ENCODE results near the gene TBC1D9B.

TBC1D9B gene

DNA sequence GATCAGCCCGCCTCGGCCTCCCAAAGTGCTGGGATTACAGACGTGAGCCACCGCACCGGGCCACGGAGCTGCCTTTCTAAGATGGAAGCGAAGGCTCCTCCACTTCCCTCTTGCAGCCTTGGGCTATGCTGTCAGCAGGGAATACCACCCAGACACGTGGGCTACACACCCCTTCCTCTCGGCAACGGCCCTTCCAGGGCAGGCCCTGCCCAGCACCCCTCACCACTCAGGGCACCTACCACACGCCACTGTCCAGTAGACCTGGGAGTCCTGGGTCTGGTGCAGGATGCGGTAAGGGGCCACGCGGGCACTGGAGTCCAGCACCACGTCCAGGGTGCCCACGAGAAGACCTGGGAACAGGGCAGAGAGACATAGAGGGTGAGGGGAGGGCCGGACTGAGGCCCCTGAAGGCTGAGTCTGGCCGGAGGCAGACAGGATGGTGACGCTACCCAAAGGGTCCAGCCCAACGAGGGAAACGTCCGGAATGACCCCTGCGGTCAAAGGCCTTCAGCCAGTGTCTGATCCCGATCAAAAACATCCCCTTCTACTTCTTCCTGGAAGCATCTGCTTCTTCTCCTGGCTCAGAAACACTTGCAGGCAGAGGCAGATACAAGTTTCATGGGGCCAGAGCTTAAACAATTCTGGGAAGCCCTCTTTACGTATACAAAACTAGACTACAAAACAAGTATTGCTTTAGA lies 3.1 kb downstream of the TBC1D9B start:
- Mint-ChIP-seq H3K27me3 (no peaks in the 10 kb centered on the region), H3K4me1 (peaks cover 17% of the 10 kb centered on the region), H3K9me3 (no peaks in the 10 kb centered on the region), H3K27ac (ENCODE audit: low read depth) (no peak overlapping the region), H3K4me3 (no peak overlapping the region), H3K36me3 (ENCODE audit: insufficient read depth) (peaks cover 18% of the 10 kb centered on the region)
- DNase-seq (ENCODE audit: low spot score in 2 of 2) (no peak), ATAC-seq (replicated peaks; ENCODE audit: extremely low read depth, poor library complexity, severe bottlenecking) (no peak)

DNA sequence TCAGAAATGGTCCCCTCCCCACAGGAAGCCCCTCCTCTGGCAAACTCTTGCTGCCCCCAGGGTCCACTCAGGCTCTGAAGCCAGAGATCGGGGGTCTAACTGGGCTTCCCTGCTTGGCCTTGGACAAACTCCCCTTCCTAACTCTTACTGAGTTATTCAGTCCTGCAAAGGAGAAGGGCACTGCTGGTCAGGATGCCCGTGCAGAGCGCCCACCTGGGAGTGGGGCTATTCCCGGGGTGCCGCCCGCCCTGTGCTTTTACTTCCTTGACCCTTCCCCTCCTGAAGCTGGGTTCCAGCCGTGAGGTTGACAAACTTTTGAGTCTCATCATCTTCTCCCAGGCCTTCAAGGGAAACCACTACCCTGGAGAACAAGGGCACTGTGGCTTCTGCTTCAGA lies 4.9 kb downstream of the TBC1D9B start:
- no peak for DNase-seq (ENCODE audit: low spot score in 2 of 2)
- peaks cover 24% of the 10 kb centered on the region for H3K36me3 Mint-ChIP-seq (ENCODE audit: insufficient read depth)
- no peak overlapping the region for H3K4me3 Mint-ChIP-seq
- no peak for ATAC-seq (replicated peaks; ENCODE audit: extremely low read depth, poor library complexity, severe bottlenecking)
- peaks cover 17% of the 10 kb centered on the region for H3K4me1 Mint-ChIP-seq
- no peaks in the 10 kb centered on the region for H3K27me3 Mint-ChIP-seq
- H3K9me3 Mint-ChIP-seq: no peaks in the 10 kb centered on the region
- H3K27ac Mint-ChIP-seq (ENCODE audit: low read depth): no peak overlapping the region

DNA sequence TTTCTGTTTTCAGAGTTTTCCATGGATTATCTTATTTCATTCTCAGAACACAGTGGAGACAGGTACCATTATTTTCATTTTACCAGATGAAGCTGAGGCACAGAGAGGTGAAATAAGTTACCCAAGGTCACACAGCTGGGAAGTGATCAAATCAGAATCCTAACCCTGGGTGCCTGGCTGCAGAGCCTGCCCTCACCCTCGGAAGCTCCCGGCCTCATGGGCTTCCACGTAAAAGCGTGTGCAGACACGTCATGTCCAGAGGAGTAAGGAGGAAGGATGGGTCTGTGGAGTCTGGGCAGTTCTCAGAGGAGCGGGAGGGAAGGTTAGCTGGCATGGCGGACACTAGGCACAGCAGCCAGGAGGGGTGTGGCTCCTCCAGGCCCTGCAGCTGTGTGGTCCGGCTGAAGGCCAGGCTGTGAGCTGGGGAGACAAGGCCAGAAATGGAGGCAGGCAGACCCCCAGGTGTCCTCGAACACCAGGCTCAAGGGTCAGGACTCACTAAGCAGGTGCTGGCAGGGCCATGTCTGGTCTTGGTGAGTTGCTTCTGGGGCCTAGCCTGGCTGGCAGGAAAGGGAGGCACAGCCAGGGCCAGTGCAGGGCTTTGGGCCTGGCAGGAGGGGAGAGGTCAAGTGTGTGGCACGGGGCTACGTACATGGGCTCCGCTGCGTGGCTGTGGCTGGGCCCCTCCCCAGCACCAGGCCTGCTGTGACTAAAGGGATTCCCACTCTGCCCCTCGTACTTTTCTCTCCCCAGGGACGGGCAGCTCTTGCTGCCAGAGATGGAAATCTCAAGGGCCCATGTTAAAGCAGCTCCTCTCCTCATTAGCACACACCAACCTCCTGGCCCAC lies 5.6 kb downstream of the TBC1D9B start:
- Mint-ChIP-seq H3K4me1 (peaks cover 17% of the 10 kb centered on the region), H3K27ac (ENCODE audit: low read depth) (peak overlapping the region; percentile 41), H3K9me3 (no peaks in the 10 kb centered on the region)

DNA sequence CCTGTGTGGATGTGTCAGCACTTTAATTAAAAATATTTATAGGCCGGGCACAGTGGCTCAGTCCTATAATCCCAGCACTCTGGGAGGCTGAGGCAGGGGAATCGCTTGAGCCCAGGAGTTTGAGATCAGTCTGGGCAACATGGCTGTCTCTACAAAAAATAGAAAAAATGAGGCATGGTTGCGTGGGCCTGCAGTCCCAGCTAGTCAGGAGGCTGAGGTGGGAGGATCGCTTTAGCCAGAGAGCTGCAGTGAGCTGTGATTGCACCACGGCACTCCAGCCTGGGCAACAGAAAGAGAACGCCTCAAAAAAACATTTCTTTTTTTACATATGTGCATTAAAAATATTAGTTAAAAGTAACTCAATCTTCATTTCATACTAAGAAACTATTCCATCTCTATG lies 6.2 kb downstream of the TBC1D9B start:
- DNase-seq (ENCODE audit: low spot score in 2 of 2) (no peak), ATAC-seq (replicated peaks; ENCODE audit: extremely low read depth, poor library complexity, severe bottlenecking) (no peak)
- Mint-ChIP-seq H3K9me3 (no peaks in the 10 kb centered on the region), H3K27ac (ENCODE audit: low read depth) (peak overlapping the region; percentile 41), H3K4me1 (peaks cover 17% of the 10 kb centered on the region), H3K36me3 (ENCODE audit: insufficient read depth) (peaks cover 27% of the 10 kb centered on the region), H3K4me3 (no peak overlapping the region), H3K27me3 (no peaks in the 10 kb centered on the region)

More for the DNA sequence above, 5.6 kb downstream of the TBC1D9B start:
- Mint-ChIP-seq H3K27me3 (no peaks in the 10 kb centered on the region), H3K4me3 (no peak overlapping the region), H3K36me3 (ENCODE audit: insufficient read depth) (peaks cover 29% of the 10 kb centered on the region)
- ATAC-seq (replicated peaks; ENCODE audit: extremely low read depth, poor library complexity, severe bottlenecking): no peak
- no peak for DNase-seq (ENCODE audit: low spot score in 2 of 2)

DNA sequence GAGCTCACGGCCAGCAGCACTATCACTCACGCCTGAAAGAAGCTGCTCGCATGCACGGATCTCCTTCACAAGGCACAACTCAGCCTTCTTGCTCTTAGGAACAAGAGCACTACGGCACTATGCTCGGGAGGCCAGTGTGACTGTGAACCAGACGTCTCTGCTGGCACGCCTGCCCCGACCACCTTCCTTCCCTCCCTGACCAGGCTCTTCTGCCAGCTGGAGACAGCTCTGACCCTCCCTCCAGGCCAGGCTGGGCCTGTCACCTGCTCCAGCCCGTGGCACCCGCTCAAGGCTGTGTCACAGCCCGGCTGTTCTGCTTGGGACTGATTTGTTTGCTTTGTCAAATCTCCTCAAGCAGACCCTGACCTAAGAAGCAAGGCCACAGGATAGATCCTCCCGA lies 7.0 kb downstream of the TBC1D9B start:
- H3K4me1 Mint-ChIP-seq: peaks cover 11% of the 10 kb centered on the region
- ATAC-seq (replicated peaks; ENCODE audit: extremely low read depth, poor library complexity, severe bottlenecking) (no peak), DNase-seq (ENCODE audit: low spot score in 2 of 2) (no peak)
- peaks cover 28% of the 10 kb centered on the region for H3K36me3 Mint-ChIP-seq (ENCODE audit: insufficient read depth)
- no peak overlapping the region for H3K27ac Mint-ChIP-seq (ENCODE audit: low read depth)
- H3K27me3 Mint-ChIP-seq: no peaks in the 10 kb centered on the region
- H3K9me3 Mint-ChIP-seq: no peaks in the 10 kb centered on the region
- H3K4me3 Mint-ChIP-seq: no peak overlapping the region

DNA sequence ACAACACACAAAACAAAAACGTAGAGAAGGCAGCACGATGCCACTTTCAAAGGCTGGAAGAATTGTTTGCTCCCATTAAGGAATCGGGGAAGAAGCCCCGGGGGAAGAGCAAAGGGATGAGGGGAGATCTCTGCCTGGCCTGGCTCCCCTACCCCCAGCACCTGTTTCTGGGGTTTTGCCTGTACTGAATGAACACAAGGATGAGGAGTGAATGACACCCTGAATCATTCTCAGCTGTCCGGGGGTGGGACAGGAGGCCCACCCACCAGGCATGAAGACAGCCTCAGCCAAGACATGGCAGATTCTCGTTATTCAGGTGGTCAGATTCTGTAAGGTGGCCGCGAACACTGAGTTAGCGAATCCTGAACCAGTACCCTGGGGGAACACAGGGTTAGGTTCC lies 7.5 kb downstream of the TBC1D9B start:
- ATAC-seq (replicated peaks; ENCODE audit: extremely low read depth, poor library complexity, severe bottlenecking) (no peak), DNase-seq (ENCODE audit: low spot score in 2 of 2) (no peak)
- Mint-ChIP-seq H3K27me3 (no peaks in the 10 kb centered on the region), H3K4me1 (peaks cover 11% of the 10 kb centered on the region), H3K36me3 (ENCODE audit: insufficient read depth) (peaks cover 28% of the 10 kb centered on the region), H3K9me3 (no peaks in the 10 kb centered on the region), H3K4me3 (no peak overlapping the region), H3K27ac (ENCODE audit: low read depth) (peak overlapping the region; percentile 55)

DNA sequence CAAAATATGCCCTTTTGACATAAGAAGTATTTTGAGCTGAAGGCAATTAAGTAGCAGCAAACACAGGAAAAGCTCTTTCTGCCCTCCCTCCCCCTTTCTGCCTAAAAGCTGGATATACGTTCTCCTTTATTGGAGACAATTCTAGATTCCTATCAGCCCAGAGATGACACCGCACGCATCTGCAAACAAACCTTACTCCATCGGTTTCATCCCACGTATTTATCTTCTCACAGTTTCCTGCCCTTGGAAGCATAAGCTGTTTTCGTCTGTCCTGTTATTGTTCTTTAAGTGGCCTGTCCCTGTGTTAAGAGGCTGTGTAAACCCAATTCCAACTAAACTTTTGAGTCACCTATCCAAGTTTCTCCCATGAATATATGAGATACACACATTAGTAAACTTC lies 11.8 kb downstream of the TBC1D9B start:
- no peak for DNase-seq (ENCODE audit: low spot score in 2 of 2)
- peaks cover 19% of the 10 kb centered on the region for H3K36me3 Mint-ChIP-seq (ENCODE audit: insufficient read depth)
- no peaks in the 10 kb centered on the region for H3K9me3 Mint-ChIP-seq
- no peaks in the 10 kb centered on the region for H3K27me3 Mint-ChIP-seq
- H3K4me3 Mint-ChIP-seq: no peak overlapping the region
- H3K4me1 Mint-ChIP-seq: no peaks in the 10 kb centered on the region
- no peak overlapping the region for H3K27ac Mint-ChIP-seq (ENCODE audit: low read depth)
- ATAC-seq (replicated peaks; ENCODE audit: extremely low read depth, poor library complexity, severe bottlenecking): no peak

DNA sequence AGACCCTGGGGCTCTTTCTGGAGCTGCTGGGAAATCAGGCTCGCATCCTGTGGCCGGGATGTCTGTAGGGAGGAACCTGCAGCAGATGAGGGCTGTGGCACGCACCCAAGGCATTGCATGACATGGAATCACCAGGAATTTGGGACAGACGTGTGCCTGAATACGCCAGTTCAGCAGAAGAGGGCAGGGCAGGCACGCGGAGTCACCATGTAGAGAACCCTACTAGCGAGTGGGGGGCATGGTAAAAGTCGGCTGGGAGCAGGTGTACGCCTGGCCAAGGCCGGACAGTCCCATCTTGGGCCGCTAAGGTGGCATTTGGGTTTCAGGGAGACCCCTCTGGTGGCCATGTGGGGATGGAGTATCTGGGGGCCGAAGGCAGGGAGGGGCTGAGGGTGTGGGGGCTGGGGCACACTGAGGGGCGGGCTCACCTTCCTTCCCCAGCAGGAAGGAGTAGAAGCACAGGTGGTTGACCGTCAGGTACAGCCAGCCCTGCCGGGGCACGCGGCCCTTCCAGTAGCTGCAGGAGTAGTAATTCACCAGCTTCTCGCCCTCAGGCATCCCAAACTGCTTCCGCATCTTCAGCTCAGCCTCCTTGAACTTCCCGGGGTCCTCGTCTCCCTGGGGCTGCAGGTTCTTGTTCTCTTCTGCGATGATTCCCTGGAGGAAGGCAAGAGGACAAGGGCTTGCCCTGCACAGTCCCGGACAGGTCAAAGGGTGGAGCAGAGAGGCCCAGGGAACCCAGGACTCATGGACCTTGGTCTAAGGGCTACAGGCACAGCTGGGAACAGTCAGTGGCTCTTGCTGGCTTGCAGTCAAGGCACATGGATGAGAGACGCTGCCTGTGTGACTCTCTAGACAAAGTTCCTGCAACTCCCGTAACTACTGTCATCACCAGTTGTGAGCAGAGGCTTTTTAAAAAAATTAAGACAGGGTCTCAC lies 13.5 kb downstream of the TBC1D9B start:
- Mint-ChIP-seq H3K4me3 (no peak overlapping the region), H3K36me3 (ENCODE audit: insufficient read depth) (peaks cover 24% of the 10 kb centered on the region), H3K9me3 (no peaks in the 10 kb centered on the region), H3K27ac (ENCODE audit: low read depth) (no peak overlapping the region), H3K4me1 (no peaks in the 10 kb centered on the region), H3K27me3 (no peaks in the 10 kb centered on the region)
- DNase-seq (ENCODE audit: low spot score in 2 of 2): no peak
- ATAC-seq (replicated peaks; ENCODE audit: extremely low read depth, poor library complexity, severe bottlenecking): no peak

DNA sequence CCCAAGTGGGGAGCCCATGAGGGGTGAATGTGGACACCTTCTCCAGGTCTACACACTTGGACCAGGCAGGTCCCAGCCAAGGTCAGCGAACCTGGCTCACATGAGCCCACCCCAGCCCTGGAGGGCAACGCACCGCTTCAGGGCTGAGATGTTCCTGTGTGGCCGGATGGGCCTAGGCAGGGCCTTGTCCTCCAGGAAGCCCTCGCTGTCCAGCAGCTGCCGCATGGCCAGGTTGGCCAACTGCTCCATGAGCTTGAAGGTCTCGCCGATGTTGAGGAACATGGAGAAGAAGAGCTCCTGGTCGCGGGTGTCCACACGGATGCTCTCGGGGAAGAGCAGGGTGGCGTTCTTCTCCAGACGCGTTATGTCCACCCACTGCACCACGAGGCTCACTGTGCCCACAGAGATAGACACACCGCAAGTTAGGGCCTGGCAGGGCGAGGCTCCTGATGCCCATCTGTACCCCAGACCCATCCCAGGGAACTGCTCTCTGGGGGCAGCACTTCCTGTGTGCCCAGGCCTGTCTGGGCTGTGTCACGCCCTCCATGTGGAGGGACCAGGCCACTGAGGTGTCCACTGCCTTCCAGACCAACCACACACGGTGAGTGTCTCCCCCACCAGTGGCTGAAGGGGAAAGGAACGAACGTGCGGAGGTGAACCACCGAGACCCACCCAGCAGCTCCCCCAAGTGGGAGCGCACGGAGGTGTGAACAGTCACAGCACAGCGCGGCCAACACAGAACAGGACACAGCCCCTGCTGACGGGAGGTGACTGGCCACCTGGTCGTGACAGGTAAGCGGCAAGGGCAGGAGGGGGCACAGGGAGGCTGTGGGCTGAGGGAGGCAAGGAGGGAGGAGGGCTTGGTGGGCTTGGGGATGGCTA lies 14.4 kb downstream of the TBC1D9B start:
- H3K9me3 Mint-ChIP-seq: no peaks in the 10 kb centered on the region
- no peak overlapping the region for H3K27ac Mint-ChIP-seq (ENCODE audit: low read depth)
- H3K4me3 Mint-ChIP-seq: no peak overlapping the region
- H3K27me3 Mint-ChIP-seq: no peaks in the 10 kb centered on the region
- ATAC-seq (replicated peaks; ENCODE audit: extremely low read depth, poor library complexity, severe bottlenecking) (no peak), DNase-seq (ENCODE audit: low spot score in 2 of 2) (no peak)
- no peaks in the 10 kb centered on the region for H3K4me1 Mint-ChIP-seq
- H3K36me3 Mint-ChIP-seq (ENCODE audit: insufficient read depth): peaks cover 24% of the 10 kb centered on the region

DNA sequence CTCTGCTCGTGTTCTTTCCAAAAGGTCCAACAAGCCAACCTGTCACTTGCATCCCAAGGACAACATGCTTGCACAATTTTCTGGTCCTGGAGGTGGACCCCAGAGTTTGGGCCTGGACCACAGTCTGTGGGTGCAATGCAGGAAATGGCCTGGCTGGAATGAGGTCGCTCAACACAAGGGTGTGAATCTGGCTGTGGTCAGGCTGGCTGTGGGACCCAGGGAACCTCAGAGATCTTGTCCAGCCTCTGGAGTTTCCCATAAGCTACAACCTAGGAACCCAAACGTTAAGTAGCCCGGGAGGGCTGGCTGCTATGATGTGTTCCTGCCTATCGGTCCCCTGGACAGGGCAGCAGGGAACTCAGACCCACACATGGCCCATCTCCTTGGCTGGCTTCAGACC lies 15.4 kb downstream of the TBC1D9B start:
- Mint-ChIP-seq H3K9me3 (no peaks in the 10 kb centered on the region), H3K4me3 (no peak overlapping the region), H3K27ac (ENCODE audit: low read depth) (no peak overlapping the region), H3K27me3 (no peaks in the 10 kb centered on the region), H3K4me1 (no peaks in the 10 kb centered on the region), H3K36me3 (ENCODE audit: insufficient read depth) (peaks cover 25% of the 10 kb centered on the region)
- no peak for ATAC-seq (replicated peaks; ENCODE audit: extremely low read depth, poor library complexity, severe bottlenecking)
- no peak for DNase-seq (ENCODE audit: low spot score in 2 of 2)

DNA sequence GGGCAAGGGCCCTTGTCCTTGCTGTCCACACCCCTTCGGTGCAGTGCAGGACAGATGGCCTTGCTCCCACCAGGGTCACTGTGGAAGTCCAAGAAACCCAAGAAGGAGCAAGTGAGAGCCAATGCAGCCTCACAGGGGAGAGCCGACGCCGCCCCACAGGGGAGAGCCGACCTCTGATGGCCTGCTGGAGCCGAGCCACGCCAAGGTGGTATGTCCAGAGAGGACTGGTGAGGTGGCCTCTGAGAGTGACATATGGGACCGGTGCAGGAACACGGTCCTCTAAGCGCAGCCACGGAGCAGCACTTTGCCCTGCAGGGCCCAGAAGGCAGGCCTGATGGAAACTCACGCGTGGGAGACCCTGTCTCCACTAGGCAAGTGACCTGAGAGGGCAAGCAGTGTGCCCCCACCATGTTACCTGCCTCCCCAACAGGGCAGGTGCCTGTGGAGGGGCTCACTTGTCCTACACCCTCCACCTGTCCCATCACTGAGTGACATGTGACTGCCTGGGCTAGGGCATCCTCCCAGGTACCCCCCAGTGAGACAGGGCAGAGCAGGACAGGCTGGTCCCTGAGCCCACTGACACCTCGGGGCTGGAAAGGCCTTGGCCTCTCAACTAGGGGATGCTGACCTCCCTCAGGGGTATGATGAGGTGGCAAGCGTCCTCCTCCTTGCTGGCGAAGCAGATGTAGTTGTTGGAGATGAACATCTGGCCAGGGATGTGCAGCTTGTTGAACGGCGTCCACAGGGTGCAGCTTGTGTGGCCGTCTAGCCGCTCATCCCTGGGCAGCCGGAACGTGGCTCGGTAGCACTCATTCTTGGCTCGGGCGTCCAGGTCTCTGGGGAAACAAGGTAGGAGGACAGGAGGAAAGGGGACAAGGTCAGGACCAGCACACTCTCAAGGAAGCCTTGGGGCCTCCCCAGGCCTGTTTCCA lies 16.7 kb downstream of the TBC1D9B start:
- Mint-ChIP-seq H3K4me3 (no peak overlapping the region), H3K4me1 (no peaks in the 10 kb centered on the region), H3K9me3 (no peaks in the 10 kb centered on the region), H3K27ac (ENCODE audit: low read depth) (no peak overlapping the region), H3K27me3 (no peaks in the 10 kb centered on the region), H3K36me3 (ENCODE audit: insufficient read depth) (peaks cover 25% of the 10 kb centered on the region)
- DNase-seq (ENCODE audit: low spot score in 2 of 2): no peak
- ATAC-seq (replicated peaks; ENCODE audit: extremely low read depth, poor library complexity, severe bottlenecking): no peak
